T47D (cell line): Measurements from ENCODE around the gene NPHP3.

ENCODE experiments used
- DNase-seq, 2 experiments: peaks; one replicate each; pipeline versions ENCODE4 v3.0.0 to v3.0.0-alpha.2; 2011 to 2012; ENCODE audit warnings: low read depth in 1 of 2, low spot score in 1 of 2
- JUND ChIP-seq: IDR thresholded peaks from 2 replicates; pipeline ENCODE4 v1.6.1; 2012; ENCODE audit warnings: low read depth
- in situ Hi-C: cut with HindIII; loops from 2 replicates; pipeline ENCODE4 v1.10.0; 2016; ENCODE audit warnings: low sequenced_read_pairs, low pct_unique_long_range_greater_than_20kb

NPHP3 gene

GRCh38 chr3:132675408-132675807 is 46.8 kb downstream of the NPHP3 start:
- no peak for TF ChIP-seq JUND
- DNase-seq, result no peak
- in situ Hi-C loops, result no loop called here

GRCh38 chr3:132669256-132669777 is 52.9 kb downstream of the NPHP3 start:
- no peak for TF ChIP-seq JUND
- in situ Hi-C loops, result no loop called here

DNA sequence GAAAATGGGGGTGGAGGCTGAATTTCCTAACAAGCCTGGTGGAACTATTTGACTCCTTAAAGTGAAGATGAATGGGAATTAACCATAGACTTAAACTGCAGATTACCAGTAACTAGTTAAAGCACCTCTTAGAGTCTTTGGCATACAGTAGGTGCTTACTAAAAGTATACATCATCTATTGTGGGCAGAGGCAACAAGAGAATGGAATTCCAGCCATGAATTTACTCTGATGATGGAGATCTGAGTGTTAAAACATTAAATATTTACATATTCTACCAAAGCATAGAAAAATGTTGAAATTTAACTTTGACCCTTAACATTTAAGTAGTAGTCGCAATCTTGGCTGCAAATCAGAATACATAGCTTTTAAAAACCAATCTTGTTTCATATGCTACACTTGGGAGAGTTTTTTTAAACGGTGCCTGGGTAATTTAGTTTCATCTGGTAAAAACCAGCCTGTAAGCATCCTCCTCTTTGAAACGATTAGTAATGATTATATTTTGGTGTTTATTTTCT is 56.9 kb downstream of the NPHP3 start:
- TF ChIP-seq JUND, result no peak
- DNase-seq, result no peak
- in situ Hi-C loops, result no loop called here

More at GRCh38 chr3:132669256-132669777, 52.9 kb downstream of the NPHP3 start:
- no peak for DNase-seq

DNA sequence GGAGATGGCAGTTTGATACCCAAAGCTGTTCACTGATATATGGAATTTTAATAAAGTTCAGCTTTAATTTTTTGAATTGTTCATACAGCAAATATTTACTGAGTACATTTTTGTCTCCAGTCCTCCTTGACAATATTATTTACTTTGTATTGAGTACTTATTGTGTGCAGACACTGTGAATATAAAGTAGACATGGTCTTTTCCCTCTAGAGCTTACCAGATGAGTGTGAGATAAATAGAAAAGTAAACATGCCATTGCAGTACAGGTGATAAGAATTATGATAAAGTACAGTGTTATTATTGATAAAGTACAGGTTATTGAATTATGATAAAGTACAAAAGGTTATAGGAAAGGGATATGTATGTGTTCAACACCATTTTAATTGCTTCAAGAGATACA is 60.0 kb downstream of the NPHP3 start:
- no peak for TF ChIP-seq JUND
- DNase-seq, result no peak
- in situ Hi-C loops, result no loop called here

GRCh38 chr3:132661101-132661500 is 61.1 kb downstream of the NPHP3 start:
- TF ChIP-seq JUND, result no peak
- in situ Hi-C loops, result no loop called here
- DNase-seq, result no peak

DNA sequence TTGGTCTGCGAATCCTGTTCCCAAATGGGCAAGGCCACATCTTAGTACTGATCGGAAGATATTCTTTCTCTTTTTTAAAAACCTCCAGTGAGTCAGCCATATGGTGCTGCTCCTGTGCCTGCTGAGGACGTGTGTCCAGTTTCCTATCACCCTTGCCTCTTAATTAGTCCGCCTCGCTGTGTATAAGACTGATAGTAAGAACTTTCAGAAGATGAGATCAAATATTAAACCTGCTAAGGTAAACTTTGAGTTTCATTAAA is 61.5 kb downstream of the NPHP3 start:
- no peak for TF ChIP-seq JUND
- DNase-seq, result no peak
- in situ Hi-C loops, result no loop called here

GRCh38 chr3:132660052-132660810 is 62.0 kb downstream of the NPHP3 start, which contains the start of gene UBA5:
Gene UBA5 (plus strand): TSS chr3:132660329. CDS start chr3:132660538, 209 bp downstream.
- DNase-seq, result peak; percentile 64 to 74
- in situ Hi-C loops, result no loop called here
- TF ChIP-seq JUND, result no peak

GRCh38 chr3:132659365-132660051 is 62.7 kb downstream of the NPHP3 start, which contains the start of gene ACAD11:
Gene ACAD11 (minus strand): TSS chr3:132659809. CDS start chr3:132659751, 58 bp downstream.
- no peak for TF ChIP-seq JUND
- DNase-seq, result peak; percentile 79 to 80
- in situ Hi-C loops, result no loop called here

GRCh38 chr3:132659000-132659364 is 63.2 kb downstream of the NPHP3 start:
- no peak for TF ChIP-seq JUND
- no peak for DNase-seq
- in situ Hi-C loops, result no loop called here

GRCh38 chr3:132657869-132658747 is 64.1 kb downstream of the NPHP3 start:
- no peak for DNase-seq
- TF ChIP-seq JUND, result no peak
- in situ Hi-C loops, result no loop called here

GRCh38 chr3:132655471-132655870 is 66.7 kb downstream of the NPHP3 start:
- DNase-seq, result no peak
- in situ Hi-C loops, result no loop called here
- TF ChIP-seq JUND, result no peak

DNA sequence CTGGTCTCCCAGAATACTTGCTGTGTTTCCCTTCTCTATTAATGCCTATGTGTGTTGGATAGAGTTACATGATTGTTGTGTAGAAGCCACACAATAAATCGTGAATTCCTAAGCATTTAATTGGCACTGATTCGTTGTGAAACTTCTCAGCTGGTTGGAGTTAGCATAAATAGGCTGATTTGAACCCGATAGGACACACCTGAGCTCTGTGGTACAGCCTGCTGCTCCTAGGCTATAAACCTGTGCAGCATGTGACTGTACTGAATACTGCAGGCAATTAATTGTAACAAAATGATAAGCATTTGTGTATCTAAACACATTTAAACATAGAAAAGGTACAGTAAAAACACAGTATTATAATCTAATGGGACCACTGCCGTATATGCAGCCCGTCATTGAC is 67.5 kb downstream of the NPHP3 start:
- TF ChIP-seq JUND, result no peak
- in situ Hi-C loops, result no loop called here
- DNase-seq, result no peak

DNA sequence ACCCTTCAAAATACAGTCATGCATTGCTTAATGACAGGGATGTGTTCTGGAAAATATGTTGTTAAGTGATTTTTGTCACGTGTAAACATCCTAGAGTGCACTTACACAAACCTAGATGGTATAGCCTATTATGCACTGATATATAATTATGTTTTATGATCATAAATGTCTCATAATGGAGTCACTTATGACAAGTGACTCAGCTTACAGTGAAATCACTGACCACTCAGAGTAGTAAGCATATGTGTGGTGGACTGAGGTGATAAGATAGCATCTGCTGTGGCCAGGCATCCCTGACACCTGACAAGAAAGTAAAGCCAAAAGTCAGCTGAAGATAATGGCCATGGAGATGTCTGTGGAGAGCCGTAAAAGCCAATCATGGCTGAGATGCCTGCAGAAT is 68.0 kb downstream of the NPHP3 start:
- in situ Hi-C loops, result no loop called here
- no peak for TF ChIP-seq JUND
- no peak for DNase-seq
